Lower lobe of right lung (tissue), 2 donors: ENCODE results near the gene ECD. TPM values are rescaled to one million over a fixed set of nuclear protein-coding genes. Genes with fewer than 3 reads are reported as not detected.

ENCODE experiments used
- ATAC-seq, 2 donors: fragments of 200-7000 bp; cut with Tn5 transposase; one replicate each; pipeline ENCODE4 v1.9.1; 2020 to 2022; ENCODE audit warnings: mild to moderate bottlenecking in 2 of 2, moderate library complexity in 2 of 2
- DNase-seq: peaks from one replicate; pipeline ENCODE4 v3.0.0-alpha.2; 2020
- H3K27ac ChIP-seq: fragments of 200-600 bp; one replicate; pipeline ENCODE4 v1.8.0; 2022
- H3K27me3 ChIP-seq: fragments of 200-600 bp; one replicate; pipeline ENCODE4 v1.8.0; 2022; ENCODE audit warnings: low read depth
- H3K36me3 ChIP-seq: fragments of 200-600 bp; one replicate; pipeline ENCODE4 v1.8.0; 2022; ENCODE audit warnings: mild to moderate bottlenecking
- H3K4me1 ChIP-seq: fragments of 200-600 bp; one replicate; pipeline ENCODE4 v1.8.0; 2022
- H3K4me3 ChIP-seq: fragments of 200-600 bp; one replicate; pipeline ENCODE4 v1.8.0; 2022; ENCODE audit warnings: mild to moderate bottlenecking
- H3K9me3 ChIP-seq: fragments of 200-600 bp; one replicate; pipeline ENCODE4 v1.8.0; 2022
- intact Hi-C: fragments of 100-400 bp; cut with DNase I; formaldehyde crosslinking; loops from one replicate; pipeline ENCODE4 v1.11.0; 2022
- total RNA-seq: library from RNA; stranded (reverse); fragmentation: NEBNext Ultra II Directional; extraction: Animal tissue kit (Norgen Biotek cat#: 25700); gene quantifications from one replicate; pipeline ENCODE4 v1.2.1, GENCODE V29; 2021
- TF ChIP-seq, protein P1 (sequence below): fragments of 200-600 bp; IDR thresholded peaks from one replicate; pipeline ENCODE4 v1.8.0; 2022; ENCODE audit warnings: antibody characterized with exemption, mild to moderate bottlenecking
- donor health status: DM: no; HTN: yes; CAD: no; lungs with severe emphysema.

Gene ECD
- total RNA-seq, 1 donor from 2014 or later: 26.3 TPM

DNA sequence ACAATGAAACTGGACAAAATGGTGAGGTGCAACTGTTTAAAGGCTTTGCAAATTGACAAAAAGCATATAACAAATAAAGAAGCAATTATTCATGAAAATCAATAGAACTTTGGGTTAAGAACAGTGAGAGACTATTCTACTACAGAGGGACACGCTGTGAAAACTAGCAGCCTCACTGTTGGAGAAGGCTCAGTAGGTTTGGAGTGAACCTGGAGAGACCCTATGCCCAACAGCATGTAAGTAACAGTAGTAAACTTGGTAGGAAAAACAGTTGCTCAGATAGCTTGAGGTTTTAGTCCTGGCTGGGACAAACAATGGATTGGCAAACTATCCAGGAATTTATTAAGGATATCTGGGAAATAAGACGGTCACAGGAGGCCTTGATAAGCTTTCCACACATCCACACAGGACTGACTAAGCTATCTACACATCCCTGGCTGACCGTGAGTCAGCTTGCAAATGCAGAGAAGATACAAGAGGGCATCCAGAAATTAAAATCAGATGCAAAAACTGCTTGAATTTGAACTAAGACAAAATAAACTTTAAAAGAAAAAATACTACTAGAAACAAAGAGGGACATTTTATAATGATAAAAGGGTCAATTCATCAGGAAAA, 16.0 kb upstream of the ECD start:
- Histone ChIP-seq H3K27ac (no peak overlapping the region), H3K4me1 (no peaks in the 10 kb centered on the region), H3K36me3 (peaks cover 49% of the 10 kb centered on the region), H3K27me3 (no peaks in the 10 kb centered on the region), H3K4me3 (no peak overlapping the region), H3K9me3 (no peaks in the 10 kb centered on the region)
- TF ChIP-seq, protein P1, sequence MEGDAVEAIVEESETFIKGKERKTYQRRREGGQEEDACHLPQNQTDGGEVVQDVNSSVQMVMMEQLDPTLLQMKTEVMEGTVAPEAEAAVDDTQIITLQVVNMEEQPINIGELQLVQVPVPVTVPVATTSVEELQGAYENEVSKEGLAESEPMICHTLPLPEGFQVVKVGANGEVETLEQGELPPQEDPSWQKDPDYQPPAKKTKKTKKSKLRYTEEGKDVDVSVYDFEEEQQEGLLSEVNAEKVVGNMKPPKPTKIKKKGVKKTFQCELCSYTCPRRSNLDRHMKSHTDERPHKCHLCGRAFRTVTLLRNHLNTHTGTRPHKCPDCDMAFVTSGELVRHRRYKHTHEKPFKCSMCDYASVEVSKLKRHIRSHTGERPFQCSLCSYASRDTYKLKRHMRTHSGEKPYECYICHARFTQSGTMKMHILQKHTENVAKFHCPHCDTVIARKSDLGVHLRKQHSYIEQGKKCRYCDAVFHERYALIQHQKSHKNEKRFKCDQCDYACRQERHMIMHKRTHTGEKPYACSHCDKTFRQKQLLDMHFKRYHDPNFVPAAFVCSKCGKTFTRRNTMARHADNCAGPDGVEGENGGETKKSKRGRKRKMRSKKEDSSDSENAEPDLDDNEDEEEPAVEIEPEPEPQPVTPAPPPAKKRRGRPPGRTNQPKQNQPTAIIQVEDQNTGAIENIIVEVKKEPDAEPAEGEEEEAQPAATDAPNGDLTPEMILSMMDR: no peak
- DNase-seq (no peak), ATAC-seq (no peak)
- intact Hi-C loops: no loop called here

DNA sequence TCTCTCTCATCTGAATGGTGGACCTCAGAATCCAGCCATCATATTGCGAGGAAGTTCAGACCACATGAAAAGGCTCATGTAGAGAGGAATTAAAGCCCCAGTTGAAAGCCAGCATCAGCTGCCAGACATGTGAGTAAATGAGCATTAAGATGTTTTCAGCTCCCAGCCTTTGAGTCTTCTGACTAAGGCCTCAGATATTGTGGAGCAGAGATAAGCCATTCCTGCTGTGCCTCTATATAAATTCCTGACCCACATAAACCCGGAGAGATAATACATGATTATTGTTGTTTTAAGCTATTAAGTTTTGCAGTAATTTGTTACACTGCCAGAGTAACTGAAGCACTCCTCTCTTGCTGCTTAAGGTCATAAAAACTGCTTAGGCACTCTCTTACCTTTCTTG, 14.8 kb upstream of the ECD start:
- H3K27me3 ChIP-seq: no peaks in the 10 kb centered on the region
- TF ChIP-seq, protein P1: no peak
- H3K4me3 ChIP-seq: no peak overlapping the region
- H3K4me1 ChIP-seq: no peaks in the 10 kb centered on the region
- intact Hi-C loops: no loop called here
- DNase-seq (no peak), ATAC-seq (no peak)
- H3K9me3 ChIP-seq: no peaks in the 10 kb centered on the region
- no peak overlapping the region for H3K27ac ChIP-seq
- H3K36me3 ChIP-seq: peaks cover 60% of the 10 kb centered on the region

DNA sequence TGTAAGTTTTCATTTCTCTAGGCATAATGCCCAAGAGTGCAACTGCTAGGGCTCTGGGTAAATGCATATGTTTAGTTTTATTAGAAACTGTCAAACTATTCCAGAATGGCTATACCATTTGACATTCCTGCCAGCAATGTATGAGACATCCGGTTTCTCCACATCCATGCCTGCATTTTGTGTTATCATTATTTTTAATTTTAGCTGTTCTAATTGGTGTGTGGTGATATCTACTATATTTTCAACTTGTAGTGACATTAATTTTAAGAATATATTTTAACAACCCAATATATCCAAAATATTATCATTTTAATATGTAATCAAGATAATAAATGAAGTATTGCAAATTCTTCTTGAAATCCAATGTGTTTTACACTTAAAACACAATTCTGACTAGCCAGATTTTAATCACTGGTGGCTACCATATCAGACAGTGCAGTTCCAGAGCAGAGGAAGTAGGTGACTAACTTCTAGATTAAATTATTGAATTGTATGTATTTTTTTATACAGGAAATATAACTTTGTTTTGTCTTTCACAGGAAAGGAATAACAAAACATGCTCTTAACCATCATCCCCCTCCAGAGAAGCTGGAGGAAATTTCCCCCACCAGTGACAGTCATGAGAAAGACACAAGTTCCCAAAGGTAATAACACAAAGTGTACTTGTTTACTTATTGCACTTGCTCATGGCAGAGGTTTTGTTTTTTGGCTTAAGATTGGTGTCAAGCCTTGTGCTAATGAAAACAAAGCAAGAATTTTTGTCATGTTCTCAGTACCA, 6.5 kb upstream of the ECD start:
- Histone ChIP-seq H3K9me3 (no peaks in the 10 kb centered on the region), H3K4me3 (no peak overlapping the region), H3K27me3 (no peaks in the 10 kb centered on the region), H3K36me3 (peaks cover 52% of the 10 kb centered on the region), H3K27ac (no peak overlapping the region), H3K4me1 (peaks cover under 1% of the 10 kb centered on the region)
- ATAC-seq (no peak), DNase-seq (no peak)
- TF ChIP-seq, protein P1: no peak
- intact Hi-C loops: no loop called here

DNA sequence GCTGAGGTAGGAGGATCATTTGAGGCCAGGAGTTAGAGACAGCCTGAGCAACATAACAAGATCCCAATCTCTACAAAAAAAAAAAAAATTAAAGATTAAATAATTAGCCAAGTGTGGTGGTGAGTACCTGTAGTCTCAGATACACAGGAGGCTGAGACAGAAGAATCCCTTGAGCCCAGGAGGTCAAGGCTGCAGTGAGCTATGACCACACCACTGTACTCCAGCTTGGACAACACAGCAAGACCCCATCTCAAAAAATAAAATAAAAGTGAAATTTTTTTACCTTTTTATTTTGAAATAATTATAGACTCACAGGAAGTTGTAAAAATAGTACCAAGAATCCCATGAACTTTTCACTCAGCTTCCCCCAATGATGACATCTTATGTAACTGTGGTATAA, 5.1 kb upstream of the ECD start:
- intact Hi-C loops: no loop called here
- Histone ChIP-seq H3K27ac (no peak overlapping the region), H3K4me3 (no peak overlapping the region), H3K27me3 (no peaks in the 10 kb centered on the region), H3K36me3 (peaks cover 39% of the 10 kb centered on the region), H3K4me1 (peaks cover 11% of the 10 kb centered on the region), H3K9me3 (no peaks in the 10 kb centered on the region)
- ATAC-seq (no peak), DNase-seq (no peak)
- TF ChIP-seq, protein P1: no peak

DNA sequence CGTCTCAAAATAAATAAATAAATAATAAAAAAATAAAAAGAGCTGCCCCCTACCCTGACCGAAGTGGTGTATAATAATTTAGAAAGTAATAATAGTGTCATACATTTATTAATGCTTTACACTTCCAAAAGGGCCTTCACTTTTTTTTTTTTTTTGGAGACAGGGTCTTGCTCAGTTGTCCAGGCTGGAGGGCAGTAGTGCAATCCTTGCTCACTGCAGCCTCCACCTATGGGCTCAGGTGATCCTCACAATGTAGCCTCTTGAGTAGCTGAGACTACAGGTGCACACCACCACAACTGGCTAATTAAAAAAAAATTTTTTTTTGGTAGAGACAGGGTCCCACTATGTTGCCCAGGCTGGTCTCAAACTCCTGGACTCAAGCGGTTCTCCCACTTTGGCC, 1.5 kb upstream of the ECD start:
- intact Hi-C loops: no loop called here
- peaks cover 40% of the 10 kb centered on the region for H3K4me1 ChIP-seq
- H3K4me3 ChIP-seq: no peak overlapping the region
- no peaks in the 10 kb centered on the region for H3K27me3 ChIP-seq
- no peak overlapping the region for H3K27ac ChIP-seq
- no peaks in the 10 kb centered on the region for H3K9me3 ChIP-seq
- H3K36me3 ChIP-seq: peaks cover 9% of the 10 kb centered on the region
- no peak for ATAC-seq
- TF ChIP-seq, protein P1: no peak
- DNase-seq: no peak
